ENCODE data around the gene CCL4. TPM values are rescaled to one million over a fixed set of nuclear protein-coding genes. Genes with fewer than 3 reads are reported as not detected.

Gene CCL4
- total RNA-seq, 1 donor from 2014 or later: 23.4 TPM

- Histone ChIP-seq H3K4me1 (ENCODE audit: insufficient read depth, low read length) (no peaks in the 10 kb centered on the region), H2AFZ (ENCODE audit: low read depth, low read length) (no peak overlapping the region), H3K27ac (ENCODE audit: low read depth, low read length) (no peak overlapping the region), H3K9me3 (ENCODE audit: insufficient read depth, low read depth, low read length) (peaks cover 7% of the 10 kb centered on the region), H3K79me2 (ENCODE audit: insufficient read depth, low read length) (no peaks in the 10 kb centered on the region), H3K27me3 (ENCODE audit: insufficient read depth, low read length) (peaks cover 2% of the 10 kb centered on the region), H3K9ac (ENCODE audit: low read length) (no peak overlapping the region), H3K36me3 (ENCODE audit: insufficient read depth, low read length) (no peaks in the 10 kb centered on the region), H4K20me1 (ENCODE audit: insufficient read depth, low read length) (no peaks in the 10 kb centered on the region), H3K4me3 (ENCODE audit: insufficient read depth, low read depth, low read length) (no peak overlapping the region), H3K4me2 (ENCODE audit: low read length) (no peak overlapping the region)
- no peaks in the 10 kb centered on the region for H3K36me3 Mint-ChIP-seq (ENCODE audit: low read depth, unreplicated experiment)
- FAIRE-seq: no peak
- no peak for DNase-seq (ENCODE audit: low read depth)
- H3K9me3 Mint-ChIP-seq (ENCODE audit: unreplicated experiment): peaks cover 5% of the 10 kb centered on the region
- H3K27me3 Mint-ChIP-seq (ENCODE audit: low read depth, unreplicated experiment): peaks cover 15% of the 10 kb centered on the region
- no peak overlapping the region for H3K27ac Mint-ChIP-seq (ENCODE audit: unreplicated experiment)
- H3K4me3 Mint-ChIP-seq (ENCODE audit: unreplicated experiment): no peak overlapping the region
- peaks cover 5% of the 10 kb centered on the region for H3K4me1 Mint-ChIP-seq (ENCODE audit: low read depth, unreplicated experiment)
- no peak for TF ChIP-seq EZH2 (IDR thresholded peaks at IDR 0.05; ENCODE audit: insufficient read depth, low read length)
- TF ChIP-seq, protein P1, sequence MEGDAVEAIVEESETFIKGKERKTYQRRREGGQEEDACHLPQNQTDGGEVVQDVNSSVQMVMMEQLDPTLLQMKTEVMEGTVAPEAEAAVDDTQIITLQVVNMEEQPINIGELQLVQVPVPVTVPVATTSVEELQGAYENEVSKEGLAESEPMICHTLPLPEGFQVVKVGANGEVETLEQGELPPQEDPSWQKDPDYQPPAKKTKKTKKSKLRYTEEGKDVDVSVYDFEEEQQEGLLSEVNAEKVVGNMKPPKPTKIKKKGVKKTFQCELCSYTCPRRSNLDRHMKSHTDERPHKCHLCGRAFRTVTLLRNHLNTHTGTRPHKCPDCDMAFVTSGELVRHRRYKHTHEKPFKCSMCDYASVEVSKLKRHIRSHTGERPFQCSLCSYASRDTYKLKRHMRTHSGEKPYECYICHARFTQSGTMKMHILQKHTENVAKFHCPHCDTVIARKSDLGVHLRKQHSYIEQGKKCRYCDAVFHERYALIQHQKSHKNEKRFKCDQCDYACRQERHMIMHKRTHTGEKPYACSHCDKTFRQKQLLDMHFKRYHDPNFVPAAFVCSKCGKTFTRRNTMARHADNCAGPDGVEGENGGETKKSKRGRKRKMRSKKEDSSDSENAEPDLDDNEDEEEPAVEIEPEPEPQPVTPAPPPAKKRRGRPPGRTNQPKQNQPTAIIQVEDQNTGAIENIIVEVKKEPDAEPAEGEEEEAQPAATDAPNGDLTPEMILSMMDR (IDR thresholded peaks at IDR 0.05; ENCODE audit: insufficient read depth, low read depth, low read length): no peak
Measured at GRCh38 chr17:36132421-36132831, 28.8 kb downstream of the CCL4 start.

DNA sequence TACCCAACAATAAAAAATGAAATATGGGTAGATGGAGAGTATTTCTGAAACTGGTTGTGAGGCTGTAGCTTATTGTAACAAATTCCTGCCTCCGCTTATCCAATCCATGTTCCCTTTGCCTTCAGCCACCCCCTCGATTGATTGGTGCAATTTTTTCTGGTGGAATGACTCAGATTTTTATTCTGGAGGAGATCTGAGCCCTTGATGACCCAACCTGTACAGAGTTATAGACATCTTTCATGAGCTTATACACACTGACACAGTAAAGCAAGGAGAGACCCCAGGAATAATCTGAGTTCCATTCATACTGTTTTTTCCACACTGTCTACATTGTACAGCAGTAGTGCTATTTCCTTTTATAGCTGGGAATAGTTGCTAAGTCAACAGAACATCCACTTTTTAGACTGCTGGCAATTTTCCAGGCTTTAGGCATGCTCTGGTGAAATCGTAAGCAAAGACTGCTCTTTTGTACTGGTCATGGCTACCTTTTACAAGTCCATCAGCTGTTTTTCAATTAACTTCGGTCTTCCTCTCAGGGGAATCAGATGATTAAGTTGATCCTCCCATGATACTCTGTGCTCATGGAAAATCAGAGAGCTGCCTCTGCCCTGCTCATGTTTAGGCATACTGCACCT lies 30.1 kb downstream of the CCL4 start:
- H2AFZ ChIP-seq (ENCODE audit: low read depth, low read length): no peak overlapping the region
- no peak overlapping the region for H3K27ac ChIP-seq (ENCODE audit: low read depth, low read length)
- H3K36me3 Mint-ChIP-seq (ENCODE audit: low read depth, unreplicated experiment): no peaks in the 10 kb centered on the region
- peaks cover 2% of the 10 kb centered on the region for H3K27me3 ChIP-seq (ENCODE audit: insufficient read depth, low read length)
- H3K27ac Mint-ChIP-seq (ENCODE audit: unreplicated experiment): no peak overlapping the region
- H3K27me3 Mint-ChIP-seq (ENCODE audit: low read depth, unreplicated experiment): peaks cover 16% of the 10 kb centered on the region
- no peaks in the 10 kb centered on the region for H3K36me3 ChIP-seq (ENCODE audit: insufficient read depth, low read length)
- no peak for FAIRE-seq
- no peak overlapping the region for H3K4me3 ChIP-seq (ENCODE audit: insufficient read depth, low read depth, low read length)
- H3K9me3 ChIP-seq (ENCODE audit: insufficient read depth, low read depth, low read length): peaks cover 8% of the 10 kb centered on the region
- no peaks in the 10 kb centered on the region for H3K79me2 ChIP-seq (ENCODE audit: insufficient read depth, low read length)
- no peak overlapping the region for H3K9ac ChIP-seq (ENCODE audit: low read length)
- peaks cover 5% of the 10 kb centered on the region for H3K4me1 Mint-ChIP-seq (ENCODE audit: low read depth, unreplicated experiment)
- no peak for DNase-seq (ENCODE audit: low read depth)
- H3K9me3 Mint-ChIP-seq (ENCODE audit: unreplicated experiment): peaks cover 5% of the 10 kb centered on the region
- no peak overlapping the region for H3K4me3 Mint-ChIP-seq (ENCODE audit: unreplicated experiment)
- H3K4me2 ChIP-seq (ENCODE audit: low read length): no peak overlapping the region
- no peaks in the 10 kb centered on the region for H3K4me1 ChIP-seq (ENCODE audit: insufficient read depth, low read length)
- no peaks in the 10 kb centered on the region for H4K20me1 ChIP-seq (ENCODE audit: insufficient read depth, low read length)
- TF ChIP-seq EZH2 (IDR thresholded peaks at IDR 0.05; ENCODE audit: insufficient read depth, low read length): no peak
- TF ChIP-seq, protein P1 (IDR thresholded peaks at IDR 0.05; ENCODE audit: insufficient read depth, low read depth, low read length): no peak

- no peak for FAIRE-seq
- TF ChIP-seq, protein P1 (IDR thresholded peaks at IDR 0.05; ENCODE audit: insufficient read depth, low read depth, low read length): no peak
- no peak for TF ChIP-seq EZH2 (IDR thresholded peaks at IDR 0.05; ENCODE audit: insufficient read depth, low read length)
- H3K4me3 ChIP-seq (ENCODE audit: insufficient read depth, low read depth, low read length): no peak overlapping the region
- Mint-ChIP-seq H3K9me3 (ENCODE audit: unreplicated experiment) (peaks cover 5% of the 10 kb centered on the region), H3K27ac (ENCODE audit: unreplicated experiment) (no peak overlapping the region), H3K27me3 (ENCODE audit: low read depth, unreplicated experiment) (peaks cover 16% of the 10 kb centered on the region), H3K4me1 (ENCODE audit: low read depth, unreplicated experiment) (peaks cover 5% of the 10 kb centered on the region), H3K4me3 (ENCODE audit: unreplicated experiment) (no peak overlapping the region), H3K36me3 (ENCODE audit: low read depth, unreplicated experiment) (no peaks in the 10 kb centered on the region)
- no peak overlapping the region for H3K27ac ChIP-seq (ENCODE audit: low read depth, low read length)
- no peak overlapping the region for H3K4me2 ChIP-seq (ENCODE audit: low read length)
- H3K9ac ChIP-seq (ENCODE audit: low read length): no peak overlapping the region
- peaks cover 2% of the 10 kb centered on the region for H3K27me3 ChIP-seq (ENCODE audit: insufficient read depth, low read length)
- peaks cover 8% of the 10 kb centered on the region for H3K9me3 ChIP-seq (ENCODE audit: insufficient read depth, low read depth, low read length)
- H4K20me1 ChIP-seq (ENCODE audit: insufficient read depth, low read length): no peaks in the 10 kb centered on the region
- no peaks in the 10 kb centered on the region for H3K4me1 ChIP-seq (ENCODE audit: insufficient read depth, low read length)
- H3K79me2 ChIP-seq (ENCODE audit: insufficient read depth, low read length): no peaks in the 10 kb centered on the region
- DNase-seq (ENCODE audit: low read depth): no peak
- H3K36me3 ChIP-seq (ENCODE audit: insufficient read depth, low read length): no peaks in the 10 kb centered on the region
- H2AFZ ChIP-seq (ENCODE audit: low read depth, low read length): no peak overlapping the region
Measured at GRCh38 chr17:36135465-36135864, 31.8 kb downstream of the CCL4 start.

Measured in astrocyte (in vitro differentiated cells and primary cell).